Measurements from ENCODE around the gene IMPACT. TPM values are rescaled to one million over a fixed set of nuclear protein-coding genes. Genes with fewer than 3 reads are reported as not detected.

IMPACT gene
- total and polyA plus RNA-seq, 4 donors, result 8.3 to 13.6 (median 11.4) TPM

DNA sequence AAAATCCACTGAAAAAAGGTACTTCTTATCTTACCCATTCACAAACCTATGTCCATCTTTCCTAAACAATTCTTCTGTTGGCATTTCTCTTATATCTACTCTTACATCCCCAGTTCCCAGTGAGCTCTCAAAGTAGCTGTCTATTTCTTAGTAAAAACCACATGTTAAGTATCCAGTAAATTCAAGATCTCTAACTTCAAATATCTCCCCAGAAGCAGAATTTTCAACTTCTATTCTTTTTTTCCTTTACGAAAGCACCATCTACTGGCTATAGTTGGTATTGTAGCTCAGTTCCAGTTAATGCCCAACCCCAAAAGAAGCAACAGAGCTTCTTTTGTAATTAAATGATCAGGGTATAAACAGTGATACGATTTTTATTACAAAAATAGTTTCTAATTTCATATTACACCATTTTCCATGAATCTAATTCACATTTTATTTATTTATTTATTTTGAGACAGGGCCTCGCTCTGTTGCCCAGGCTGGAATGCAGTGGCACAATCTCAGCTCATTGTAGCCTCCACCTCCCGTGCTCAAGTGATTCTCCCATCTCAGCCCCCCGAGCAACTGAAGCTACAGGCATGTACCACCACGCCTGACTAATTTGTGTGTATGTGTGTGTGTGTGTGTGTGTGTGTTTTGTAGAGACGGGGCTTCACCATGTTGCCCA lies 62.5 kb downstream of the IMPACT start:
- Histone ChIP-seq H3K4me1 (ENCODE audit: control insufficient read depth in 4 of 4, insufficient read depth in 4 of 4, low read length in 3 of 4) (peaks cover 0 to 7% (median 0%) of the 10 kb centered on the region in 4 donors), H3K36me3 (ENCODE audit: control insufficient read depth in 4 of 4, insufficient read depth in 3 of 4, low read depth in 1 of 4, low read length in 3 of 4) (no peaks in the 10 kb centered on the region), H3K4me3 (ENCODE audit: low read depth in 1 of 3, low read length in 3 of 3) (no peak overlapping the region), H3K9ac (ENCODE audit: low read depth in 1 of 2, low read length in 2 of 2) (no peak overlapping the region), H3K9me3 (ENCODE audit: control insufficient read depth in 4 of 4, low read length in 3 of 4) (peaks cover 0 to 6% (median 0%) of the 10 kb centered on the region in 4 donors), H3K27ac (ENCODE audit: low read depth in 1 of 2, low read length in 2 of 2) (no peak overlapping the region), H3K27me3 (ENCODE audit: control insufficient read depth in 4 of 4, insufficient read depth in 4 of 4, low read length in 3 of 4) (no peaks in the 10 kb centered on the region)
- 39% methylated on average over 7 of the region's 7 CpGs for WGBS
- no peak for DNase-seq (ENCODE audit: low spot score)
- no peak for TF ChIP-seq HNF4A (conservative IDR thresholded peaks at IDR 0.05)
- TF ChIP-seq SP1 (IDR thresholded peaks at IDR 0.05), result no peak
- TF ChIP-seq, protein P1, sequence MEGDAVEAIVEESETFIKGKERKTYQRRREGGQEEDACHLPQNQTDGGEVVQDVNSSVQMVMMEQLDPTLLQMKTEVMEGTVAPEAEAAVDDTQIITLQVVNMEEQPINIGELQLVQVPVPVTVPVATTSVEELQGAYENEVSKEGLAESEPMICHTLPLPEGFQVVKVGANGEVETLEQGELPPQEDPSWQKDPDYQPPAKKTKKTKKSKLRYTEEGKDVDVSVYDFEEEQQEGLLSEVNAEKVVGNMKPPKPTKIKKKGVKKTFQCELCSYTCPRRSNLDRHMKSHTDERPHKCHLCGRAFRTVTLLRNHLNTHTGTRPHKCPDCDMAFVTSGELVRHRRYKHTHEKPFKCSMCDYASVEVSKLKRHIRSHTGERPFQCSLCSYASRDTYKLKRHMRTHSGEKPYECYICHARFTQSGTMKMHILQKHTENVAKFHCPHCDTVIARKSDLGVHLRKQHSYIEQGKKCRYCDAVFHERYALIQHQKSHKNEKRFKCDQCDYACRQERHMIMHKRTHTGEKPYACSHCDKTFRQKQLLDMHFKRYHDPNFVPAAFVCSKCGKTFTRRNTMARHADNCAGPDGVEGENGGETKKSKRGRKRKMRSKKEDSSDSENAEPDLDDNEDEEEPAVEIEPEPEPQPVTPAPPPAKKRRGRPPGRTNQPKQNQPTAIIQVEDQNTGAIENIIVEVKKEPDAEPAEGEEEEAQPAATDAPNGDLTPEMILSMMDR (IDR thresholded peaks at IDR 0.05; ENCODE audit: low read depth, low read length, missing input control), result peak; percentile 84
- peak; percentile 85 to 86 for TF ChIP-seq RAD21 (IDR thresholded peaks at IDR 0.05)

DNA sequence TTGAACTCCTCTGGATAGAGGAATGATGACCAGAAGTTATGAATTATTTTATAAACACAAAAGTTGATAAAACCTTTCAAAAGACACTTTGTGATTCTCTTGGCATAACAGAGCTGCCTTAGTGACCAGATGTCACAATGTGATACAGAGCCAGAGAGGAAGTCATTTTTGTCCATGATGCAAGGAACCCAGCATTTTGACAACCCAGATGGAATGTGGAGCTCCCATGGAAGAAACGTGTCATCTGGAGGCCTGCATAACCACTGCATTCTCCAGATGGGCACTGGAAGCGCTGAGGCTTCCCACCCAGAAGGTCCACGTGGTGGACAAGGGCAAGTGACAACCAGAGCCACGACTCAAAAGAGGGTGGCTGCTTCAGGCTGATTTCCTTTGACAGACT lies 64.1 kb downstream of the IMPACT start:
- H3K27ac ChIP-seq (ENCODE audit: low read depth in 1 of 2, low read length in 2 of 2), result no peak overlapping the region
- peaks cover 0 to 2% (median 0%) of the 10 kb centered on the region in 4 donors for H3K27me3 ChIP-seq (ENCODE audit: control insufficient read depth in 4 of 4, insufficient read depth in 4 of 4, low read length in 3 of 4)
- WGBS, result 56% methylated on average over 4 of the region's 4 CpGs
- H3K4me1 ChIP-seq (ENCODE audit: control insufficient read depth in 4 of 4, insufficient read depth in 4 of 4, low read length in 3 of 4), result peaks cover 0 to 7% (median 0%) of the 10 kb centered on the region in 4 donors
- no peak overlapping the region for H3K4me3 ChIP-seq (ENCODE audit: low read depth in 1 of 3, low read length in 3 of 3)
- TF ChIP-seq, protein P1 (IDR thresholded peaks at IDR 0.05; ENCODE audit: low read depth, low read length, missing input control), result no peak
- no peak for TF ChIP-seq GABPA (IDR thresholded peaks at IDR 0.05 in 1 of 2, conservative IDR thresholded peaks at IDR 0.05 in 1 of 2)
- TF ChIP-seq JUND (IDR thresholded peaks at IDR 0.05), result no peak
- no peak for TF ChIP-seq REST (IDR thresholded peaks at IDR 0.05)
- no peak for TF ChIP-seq RXRA (IDR thresholded peaks at IDR 0.05)
- TF ChIP-seq FOXA2 (IDR thresholded peaks at IDR 0.05), result no peak
- TF ChIP-seq, protein P2, sequence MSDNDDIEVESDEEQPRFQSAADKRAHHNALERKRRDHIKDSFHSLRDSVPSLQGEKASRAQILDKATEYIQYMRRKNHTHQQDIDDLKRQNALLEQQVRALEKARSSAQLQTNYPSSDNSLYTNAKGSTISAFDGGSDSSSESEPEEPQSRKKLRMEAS (IDR thresholded peaks at IDR 0.05), result no peak
- DNase-seq (ENCODE audit: low spot score), result no peak
- H3K9ac ChIP-seq (ENCODE audit: low read depth in 1 of 2, low read length in 2 of 2), result no peak overlapping the region
- peaks cover 0 to 7% (median 0%) of the 10 kb centered on the region in 4 donors for H3K9me3 ChIP-seq (ENCODE audit: control insufficient read depth in 4 of 4, low read length in 3 of 4)
- no peaks in the 10 kb centered on the region for H3K36me3 ChIP-seq (ENCODE audit: control insufficient read depth in 4 of 4, insufficient read depth in 3 of 4, low read depth in 1 of 4, low read length in 3 of 4)
